Measurements from ENCODE around the gene KIAA1614. TPM values are rescaled to one million over a fixed set of nuclear protein-coding genes. Genes with fewer than 3 reads are reported as not detected.
"Not testable (repeated sequence)": the region's sequence is repeated elsewhere in the genome, so short reads cannot be mapped to it uniquely, and the experiment has no call there.

Gene KIAA1614
- total RNA-seq, 1 donor from 2014 or later: 0.79 TPM

DNA sequence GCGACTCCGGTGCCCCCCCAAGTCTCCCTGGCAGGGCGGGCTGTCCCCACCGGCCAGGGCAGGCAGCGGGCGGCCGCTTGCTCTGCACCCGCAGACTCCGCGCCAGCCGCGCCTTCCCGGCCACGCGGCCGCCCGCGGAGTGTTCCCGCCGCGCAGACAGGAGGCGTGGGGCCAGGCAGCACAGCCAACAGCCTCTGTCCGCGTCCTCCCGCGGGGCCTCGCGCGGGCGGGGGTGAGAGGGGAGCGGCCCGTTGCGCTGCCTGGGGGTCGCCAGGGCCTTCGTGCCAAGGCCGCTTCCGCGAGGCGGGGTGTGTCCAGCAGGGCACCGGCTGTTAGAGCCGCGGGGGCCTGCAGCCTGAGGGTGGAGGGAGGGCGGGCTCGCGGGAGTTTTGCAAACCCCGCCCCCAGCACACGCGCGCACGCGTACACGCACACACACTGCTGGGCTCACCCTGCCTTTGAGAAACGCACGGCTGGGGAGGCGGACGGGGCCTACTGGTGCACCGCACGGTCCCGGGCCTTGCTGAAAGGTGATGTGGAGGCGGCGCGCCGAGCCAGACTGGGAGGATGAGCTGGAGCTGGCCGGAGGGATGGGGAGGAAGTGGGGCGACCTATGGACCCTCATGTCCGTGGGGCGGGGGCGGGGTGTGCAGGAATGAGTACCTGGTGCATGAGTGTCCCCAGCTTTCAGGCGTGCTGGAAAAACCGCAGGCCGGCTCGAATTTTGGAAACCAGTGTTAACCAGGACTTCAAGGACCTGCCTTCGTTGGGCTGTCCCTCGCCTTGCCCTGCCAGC lies 41.5 kb downstream of the KIAA1614 start:
- TF ChIP-seq, protein P1, sequence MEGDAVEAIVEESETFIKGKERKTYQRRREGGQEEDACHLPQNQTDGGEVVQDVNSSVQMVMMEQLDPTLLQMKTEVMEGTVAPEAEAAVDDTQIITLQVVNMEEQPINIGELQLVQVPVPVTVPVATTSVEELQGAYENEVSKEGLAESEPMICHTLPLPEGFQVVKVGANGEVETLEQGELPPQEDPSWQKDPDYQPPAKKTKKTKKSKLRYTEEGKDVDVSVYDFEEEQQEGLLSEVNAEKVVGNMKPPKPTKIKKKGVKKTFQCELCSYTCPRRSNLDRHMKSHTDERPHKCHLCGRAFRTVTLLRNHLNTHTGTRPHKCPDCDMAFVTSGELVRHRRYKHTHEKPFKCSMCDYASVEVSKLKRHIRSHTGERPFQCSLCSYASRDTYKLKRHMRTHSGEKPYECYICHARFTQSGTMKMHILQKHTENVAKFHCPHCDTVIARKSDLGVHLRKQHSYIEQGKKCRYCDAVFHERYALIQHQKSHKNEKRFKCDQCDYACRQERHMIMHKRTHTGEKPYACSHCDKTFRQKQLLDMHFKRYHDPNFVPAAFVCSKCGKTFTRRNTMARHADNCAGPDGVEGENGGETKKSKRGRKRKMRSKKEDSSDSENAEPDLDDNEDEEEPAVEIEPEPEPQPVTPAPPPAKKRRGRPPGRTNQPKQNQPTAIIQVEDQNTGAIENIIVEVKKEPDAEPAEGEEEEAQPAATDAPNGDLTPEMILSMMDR (IDR thresholded peaks at IDR 0.05; ENCODE audit: insufficient read depth, low read length, severe bottlenecking): no peak
- FAIRE-seq: no peak
- peaks cover 9% of the 10 kb centered on the region for H3K36me3 ChIP-seq (ENCODE audit: control insufficient read depth, insufficient read depth, low read length)
- H3K27me3 ChIP-seq (ENCODE audit: control insufficient read depth, insufficient read depth, low read length): no peaks in the 10 kb centered on the region
- H3K4me3 ChIP-seq (ENCODE audit: low read depth, low read length): peak overlapping the region; percentile 39
- DNase-seq (ENCODE audit: low read depth): peak; percentile 15

DNA sequence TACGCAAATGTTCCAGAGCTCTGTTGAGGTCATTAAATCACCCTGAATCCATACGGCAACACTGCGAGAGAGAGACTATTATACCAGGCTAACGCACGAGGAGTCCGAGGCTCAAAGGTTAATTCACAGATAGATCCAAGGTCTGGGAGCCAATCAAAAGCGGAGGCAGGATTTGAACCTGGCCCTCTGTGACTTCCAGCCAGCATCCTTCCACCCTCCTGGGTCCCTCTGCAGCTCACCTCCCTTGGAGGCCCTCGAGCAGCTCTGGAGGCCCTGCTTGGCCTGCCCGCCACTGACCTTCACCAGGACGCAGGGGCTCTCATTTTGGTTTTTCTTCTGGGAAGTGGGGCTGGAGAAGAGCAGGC lies 42.1 kb downstream of the KIAA1614 start:
- H3K36me3 ChIP-seq (ENCODE audit: control insufficient read depth, insufficient read depth, low read length): peaks cover 9% of the 10 kb centered on the region
- DNase-seq (ENCODE audit: low read depth): no peak
- H3K4me3 ChIP-seq (ENCODE audit: low read depth, low read length): no peak overlapping the region
- H3K27me3 ChIP-seq (ENCODE audit: control insufficient read depth, insufficient read depth, low read length): no peaks in the 10 kb centered on the region
- TF ChIP-seq, protein P1 (IDR thresholded peaks at IDR 0.05; ENCODE audit: insufficient read depth, low read length, severe bottlenecking): no peak
- FAIRE-seq: no peak

DNA sequence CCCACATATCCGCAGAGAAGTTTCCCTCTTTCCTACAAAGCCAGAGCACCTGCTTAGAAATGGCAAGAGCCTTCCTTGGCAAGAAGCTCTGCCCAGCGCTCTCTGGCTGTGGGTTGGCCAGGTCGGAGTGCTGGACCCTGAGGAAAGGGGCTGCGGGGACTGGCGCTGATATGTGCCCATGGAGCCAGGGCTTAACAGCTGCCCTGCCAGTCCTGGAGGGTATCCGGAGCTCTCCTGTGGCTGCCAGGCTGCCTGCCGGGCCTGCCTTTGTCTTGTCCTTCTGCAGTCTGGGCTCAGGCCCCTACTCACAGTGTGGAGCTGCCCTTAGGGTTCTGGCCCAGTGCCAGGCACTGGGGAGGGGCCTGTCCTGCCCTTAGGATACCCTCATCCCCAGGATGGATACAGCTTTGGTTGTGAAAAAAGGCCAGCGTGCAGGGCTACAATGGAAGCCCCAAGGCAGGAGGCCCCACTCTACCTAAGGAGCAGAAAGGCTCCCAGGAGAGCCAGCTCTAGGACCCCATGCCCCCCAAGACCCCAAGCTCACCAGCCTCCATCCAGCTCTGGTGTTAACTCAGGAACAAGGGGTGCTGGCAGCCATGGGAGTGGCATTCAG lies 43.4 kb downstream of the KIAA1614 start:
- Histone ChIP-seq H3K4me3 (ENCODE audit: low read depth, low read length) (no peak overlapping the region), H3K27me3 (ENCODE audit: control insufficient read depth, insufficient read depth, low read length) (no peaks in the 10 kb centered on the region), H3K36me3 (ENCODE audit: control insufficient read depth, insufficient read depth, low read length) (peaks cover 5% of the 10 kb centered on the region)
- no peak for DNase-seq (ENCODE audit: low read depth)
- TF ChIP-seq, protein P1 (IDR thresholded peaks at IDR 0.05; ENCODE audit: insufficient read depth, low read length, severe bottlenecking): no peak
- no peak for FAIRE-seq

DNA sequence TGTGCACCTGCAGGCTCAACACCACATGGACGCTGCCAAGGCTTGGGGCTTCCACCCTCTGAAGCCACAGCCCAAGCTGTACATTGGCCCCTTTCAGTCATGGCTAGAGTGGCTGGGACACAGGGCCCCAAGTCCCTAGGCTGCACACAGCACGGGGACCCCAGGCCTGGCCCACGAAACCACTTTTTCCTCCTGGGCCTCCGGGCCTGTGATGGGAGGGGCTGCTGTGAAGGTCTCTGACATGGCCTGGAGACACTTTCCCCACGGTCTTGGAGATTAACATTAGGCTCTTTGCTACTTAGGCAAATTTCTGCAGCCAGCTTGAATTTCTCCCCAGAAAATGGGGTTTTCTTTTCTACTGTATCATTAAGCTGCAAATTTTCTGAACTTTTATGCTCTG lies 46.9 kb downstream of the KIAA1614 start:
- not testable (repeated sequence) for FAIRE-seq; H3K36me3 ChIP-seq (ENCODE audit: control insufficient read depth, insufficient read depth, low read length); DNase-seq (ENCODE audit: low read depth)

DNA sequence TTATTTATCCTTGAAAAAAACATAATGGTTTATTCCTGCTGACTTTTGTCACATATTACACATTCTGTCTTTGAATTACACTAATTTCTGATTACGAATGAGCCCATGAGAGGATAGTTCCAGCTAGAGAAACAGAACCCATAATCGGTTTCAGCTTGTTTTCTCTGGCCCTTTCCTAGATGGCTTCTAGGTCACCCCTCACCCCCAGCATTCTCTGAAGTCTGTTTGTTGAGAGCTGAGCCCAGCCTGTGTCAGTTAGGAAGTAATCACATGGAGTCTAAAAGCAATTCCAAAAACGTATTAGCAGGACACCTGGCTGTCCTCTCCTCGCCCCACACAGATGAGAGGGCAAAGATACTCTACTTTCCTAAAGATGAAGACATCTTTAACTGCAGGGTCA lies 48.9 kb downstream of the KIAA1614 start:
- Histone ChIP-seq H3K27me3 (ENCODE audit: control insufficient read depth, insufficient read depth, low read length) (no peaks in the 10 kb centered on the region), H3K4me3 (ENCODE audit: low read depth, low read length) (no peak overlapping the region), H3K36me3 (ENCODE audit: control insufficient read depth, insufficient read depth, low read length) (peaks cover 3% of the 10 kb centered on the region)
- no peak for DNase-seq (ENCODE audit: low read depth)
- TF ChIP-seq, protein P1 (IDR thresholded peaks at IDR 0.05; ENCODE audit: insufficient read depth, low read length, severe bottlenecking): no peak
- FAIRE-seq: no peak

More for the DNA sequence above, 46.9 kb downstream of the KIAA1614 start:
- H3K27me3 ChIP-seq (ENCODE audit: control insufficient read depth, insufficient read depth, low read length); H3K4me3 ChIP-seq (ENCODE audit: low read depth, low read length): not testable (repeated sequence)

DNA sequence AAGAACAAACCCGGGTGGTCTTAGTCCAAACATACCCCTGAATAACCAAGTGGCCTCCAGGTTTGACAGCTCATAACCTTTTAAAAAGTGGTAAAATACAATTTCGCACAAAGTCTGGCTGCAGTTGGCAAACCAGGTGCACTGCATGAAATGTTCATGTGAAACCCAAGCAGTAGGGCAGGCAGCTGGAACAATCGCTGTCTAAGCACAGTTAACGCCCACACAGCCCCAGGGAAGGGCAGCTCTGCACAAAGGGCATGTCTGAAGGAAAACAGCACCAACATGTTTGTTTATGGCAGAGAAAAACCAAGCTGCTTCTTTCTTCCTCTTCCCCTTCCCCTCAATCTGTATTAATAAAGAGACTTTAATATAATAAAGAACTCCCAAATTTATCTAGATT lies 49.5 kb downstream of the KIAA1614 start:
- TF ChIP-seq, protein P1 (IDR thresholded peaks at IDR 0.05; ENCODE audit: insufficient read depth, low read length, severe bottlenecking): no peak
- Histone ChIP-seq H3K27me3 (ENCODE audit: control insufficient read depth, insufficient read depth, low read length) (no peaks in the 10 kb centered on the region), H3K4me3 (ENCODE audit: low read depth, low read length) (no peak overlapping the region), H3K36me3 (ENCODE audit: control insufficient read depth, insufficient read depth, low read length) (peaks cover 4% of the 10 kb centered on the region)
- FAIRE-seq (no peak), DNase-seq (ENCODE audit: low read depth) (peak; percentile 16)

All from bronchial epithelial cell (primary cell).